MM.1S (cell line): Measurements from ENCODE around the gene LRCH4.

Experiments
- DNase-seq: peaks from one replicate; pipeline ENCODE4 v3.0.0-alpha.2; 2015
- H2AFZ ChIP-seq: fragments of 300-600 bp; sonication (generic); 2 replicates; pipeline ENCODE4 v1.6.0; 2016; ENCODE audit warnings: antibody characterized with exemption, low read length
- H3F3A ChIP-seq: fragments of 300-600 bp; sonication (generic); 2 replicates; pipeline ENCODE4 v1.6.1; 2016; ENCODE audit warnings: mild to moderate bottlenecking, antibody characterized with exemption, low read length, moderate library complexity, mixed read lengths; ENCODE audit not compliant: insufficient read depth
- H3K27ac ChIP-seq: fragments of 300-600 bp; sonication (generic); 2 replicates; pipeline ENCODE4 v1.5.1; 2016; ENCODE audit warnings: mild to moderate bottlenecking, low read length
- H3K27me3 ChIP-seq: fragments of 300-600 bp; sonication (generic); replicated peaks from 2 replicates; pipeline ENCODE4 v1.6.0; 2016; ENCODE audit warnings: low read length; ENCODE audit not compliant: insufficient read depth
- H3K36me3 ChIP-seq: fragments of 300-600 bp; sonication (generic); replicated peaks from 2 replicates; pipeline ENCODE4 v1.6.1; 2016; ENCODE audit warnings: mild to moderate bottlenecking, low read length, mixed read lengths; ENCODE audit not compliant: insufficient read depth
- H3K4me1 ChIP-seq: fragments of 300-600 bp; sonication (generic); 2 replicates; pipeline ENCODE4 v1.6.1; 2016; ENCODE audit warnings: low read length, mixed read lengths
- H3K4me2 ChIP-seq: fragments of 300-600 bp; sonication (generic); 2 replicates; pipeline ENCODE4 v1.6.0; 2016; ENCODE audit warnings: low read depth, low read length
- H3K4me3 ChIP-seq: fragments of 300-600 bp; sonication (generic); 2 replicates; pipeline ENCODE4 v1.5.1; 2016; ENCODE audit warnings: low read length, mixed read lengths
- H3K79me2 ChIP-seq: fragments of 300-600 bp; sonication (generic); 2 replicates; pipeline ENCODE4 v1.6.1; 2016; ENCODE audit warnings: mixed run types, low read length, mixed read lengths
- H3K9ac ChIP-seq: fragments of 300-600 bp; sonication (generic); 2 replicates; pipeline ENCODE4 v1.6.1; 2016; ENCODE audit warnings: low read length, mixed read lengths
- H3K9me2 ChIP-seq: fragments of 300-600 bp; sonication (generic); replicated peaks from 2 replicates; pipeline ENCODE4 v1.6.1; 2016; ENCODE audit warnings: mild to moderate bottlenecking, low read length, mixed read lengths; ENCODE audit not compliant: insufficient read depth
- H3K9me3 ChIP-seq: fragments of 300-600 bp; sonication (generic); replicated peaks from 2 replicates; pipeline ENCODE4 v1.6.1; 2016; ENCODE audit warnings: mild to moderate bottlenecking, low read length, mixed read lengths; ENCODE audit not compliant: insufficient read depth
- H4K20me1 ChIP-seq: fragments of 300-600 bp; sonication (generic); 2 replicates; pipeline ENCODE4 v1.6.1; 2016; ENCODE audit warnings: mild to moderate bottlenecking, low read length, moderate library complexity, mixed read lengths; ENCODE audit not compliant: insufficient read depth
- CTCF ChIP-seq: fragments of 300-600 bp; sonication (generic); IDR thresholded peaks from 2 replicates; pipeline ENCODE4 v1.5.1; 2016; ENCODE audit warnings: antibody characterized with exemption, low read length, mixed read lengths
- EZH2 ChIP-seq: fragments of 300-600 bp; sonication (generic); optimal IDR thresholded peaks from 2 replicates; pipeline ENCODE3; 2017; ENCODE audit warnings: low read depth, mild to moderate bottlenecking, antibody characterized with exemption, low read length, mixed read lengths
- EZH2phosphoT487 ChIP-seq: fragments of 300-600 bp; sonication (generic); IDR thresholded peaks from 2 replicates; pipeline ENCODE4 v1.6.1; 2018; ENCODE audit warnings: antibody characterized with exemption, low read length

Gene LRCH4

GRCh38 chr7:100568176-100568895 lies 17.6 kb downstream of the LRCH4 start:
- Histone ChIP-seq H4K20me1 (no peaks in the 10 kb centered on the region), H3K4me2 (no peak overlapping the region), H3K27me3 (peaks cover 11% of the 10 kb centered on the region), H3K27ac (no peak overlapping the region), H3K9ac (no peak overlapping the region), H3K79me2 (no peaks in the 10 kb centered on the region), H3K4me1 (no peaks in the 10 kb centered on the region), H2AFZ (no peak overlapping the region), H3K4me3 (no peak overlapping the region), H3K9me2 (no peaks in the 10 kb centered on the region), H3F3A (no peaks in the 10 kb centered on the region), H3K36me3 (no peaks in the 10 kb centered on the region), H3K9me3 (no peaks in the 10 kb centered on the region)
- no peak for DNase-seq
- TF ChIP-seq CTCF, result no peak
- TF ChIP-seq EZH2, result no peak
- TF ChIP-seq EZH2phosphoT487, result no peak

GRCh38 chr7:100567751-100568175 lies 18.2 kb downstream of the LRCH4 start:
- H3K27me3 ChIP-seq, result peaks cover 11% of the 10 kb centered on the region
- no peaks in the 10 kb centered on the region for H3K79me2 ChIP-seq
- no peak overlapping the region for H3K27ac ChIP-seq
- H3K9me2 ChIP-seq, result no peaks in the 10 kb centered on the region
- DNase-seq, result no peak
- no peak overlapping the region for H2AFZ ChIP-seq
- TF ChIP-seq EZH2phosphoT487 (no peak), CTCF (no peak), EZH2 (no peak)
- no peak overlapping the region for H3K4me3 ChIP-seq
- H3K4me1 ChIP-seq, result no peaks in the 10 kb centered on the region
- no peaks in the 10 kb centered on the region for H3F3A ChIP-seq
- no peak overlapping the region for H3K4me2 ChIP-seq
- no peaks in the 10 kb centered on the region for H3K36me3 ChIP-seq
- no peak overlapping the region for H3K9ac ChIP-seq
- no peaks in the 10 kb centered on the region for H4K20me1 ChIP-seq
- H3K9me3 ChIP-seq, result no peaks in the 10 kb centered on the region

- TF ChIP-seq EZH2phosphoT487, result no peak
- TF ChIP-seq CTCF, result no peak
- no peak for TF ChIP-seq EZH2
- no peaks in the 10 kb centered on the region for H3K79me2 ChIP-seq
- H3K9ac ChIP-seq, result no peak overlapping the region
- H3K9me3 ChIP-seq, result no peaks in the 10 kb centered on the region
- peaks cover 11% of the 10 kb centered on the region for H3K27me3 ChIP-seq
- H3K9me2 ChIP-seq, result no peaks in the 10 kb centered on the region
- no peak overlapping the region for H2AFZ ChIP-seq
- H3K36me3 ChIP-seq, result no peaks in the 10 kb centered on the region
- no peak overlapping the region for H3K4me2 ChIP-seq
- no peak overlapping the region for H3K4me3 ChIP-seq
- H3K27ac ChIP-seq, result no peak overlapping the region
- H3K4me1 ChIP-seq, result no peaks in the 10 kb centered on the region
- H4K20me1 ChIP-seq, result no peaks in the 10 kb centered on the region
- no peak for DNase-seq
- H3F3A ChIP-seq, result no peaks in the 10 kb centered on the region
Measured at GRCh38 chr7:100567031-100567730, 18.7 kb downstream of the LRCH4 start.
